GM19463 (cell line): Measurements from ENCODE around the gene THADA.

Source experiments
- ATAC-seq: cut with Tn5 transposase; IDR thresholded peaks from one replicate; pipeline ENCODE4 v1.9.1; 2021; ENCODE audit warnings: mild to moderate bottlenecking, moderate library complexity; ENCODE audit not compliant: unreplicated experiment

Gene THADA

DNA sequence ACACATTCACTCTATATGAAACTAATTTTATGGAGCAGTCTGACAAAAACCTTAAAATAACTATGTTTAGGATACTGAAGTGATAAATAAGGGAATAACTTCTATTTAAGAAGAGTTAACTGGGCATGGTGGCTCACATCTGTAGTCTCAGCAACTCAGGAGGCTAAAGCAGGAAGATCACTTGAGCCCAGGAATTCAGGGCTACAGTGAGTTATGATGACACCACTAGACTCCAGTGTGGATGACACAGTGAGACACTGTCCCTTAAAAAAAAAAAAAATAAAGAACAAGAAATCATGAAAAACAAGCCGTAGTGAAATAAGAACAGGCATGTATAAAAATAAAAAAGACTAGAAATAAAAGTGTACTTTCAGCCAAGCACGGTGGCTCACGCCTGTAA is 82.0 kb downstream of the THADA start:
- no peak for ATAC-seq

GRCh38 chr2:43513216-43513615 is 82.6 kb downstream of the THADA start:
- ATAC-seq, result peak; percentile 71

- ATAC-seq, result no peak
Measured at GRCh38 chr2:43511199-43511598, 84.6 kb downstream of the THADA start.

DNA sequence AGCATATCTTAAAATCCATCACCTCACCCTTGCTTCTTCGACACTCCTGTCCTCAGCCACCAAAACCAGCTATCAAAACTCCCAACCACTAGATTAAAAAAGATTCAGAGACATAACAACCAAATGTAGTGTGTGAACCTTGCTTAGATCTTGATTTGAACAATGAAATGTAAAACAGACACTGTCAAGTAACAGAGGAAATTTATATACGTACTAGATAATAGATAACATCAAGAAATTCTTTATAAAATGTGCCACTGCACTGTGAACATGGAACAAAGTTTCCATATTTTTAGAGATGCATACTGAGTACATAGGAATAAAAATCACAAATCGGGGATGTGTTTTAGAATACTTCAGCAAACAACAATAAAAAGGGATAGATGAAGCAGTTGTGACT is 86.0 kb downstream of the THADA start:
- ATAC-seq, result no peak

GRCh38 chr2:43508209-43508608 is 87.6 kb downstream of the THADA start:
- ATAC-seq, result no peak

DNA sequence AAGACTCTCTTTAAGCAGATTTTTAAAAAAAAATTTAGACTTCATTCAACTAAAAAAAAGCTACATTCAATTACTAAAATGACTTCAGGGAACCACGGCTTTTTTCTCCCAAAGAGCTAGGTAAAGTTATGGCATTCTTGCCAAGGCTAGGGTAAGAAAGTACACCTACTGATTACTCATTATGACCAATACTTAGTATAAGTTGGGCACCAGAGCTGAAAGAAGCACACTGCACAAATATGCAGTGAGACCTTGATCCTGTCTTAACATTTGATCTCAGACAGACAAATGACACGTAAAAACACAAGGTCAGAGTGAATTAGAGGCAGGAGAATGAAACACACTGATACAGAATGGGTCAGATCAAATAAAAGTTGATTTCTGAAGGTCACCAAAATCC is 88.7 kb downstream of the THADA start:
- no peak for ATAC-seq

DNA sequence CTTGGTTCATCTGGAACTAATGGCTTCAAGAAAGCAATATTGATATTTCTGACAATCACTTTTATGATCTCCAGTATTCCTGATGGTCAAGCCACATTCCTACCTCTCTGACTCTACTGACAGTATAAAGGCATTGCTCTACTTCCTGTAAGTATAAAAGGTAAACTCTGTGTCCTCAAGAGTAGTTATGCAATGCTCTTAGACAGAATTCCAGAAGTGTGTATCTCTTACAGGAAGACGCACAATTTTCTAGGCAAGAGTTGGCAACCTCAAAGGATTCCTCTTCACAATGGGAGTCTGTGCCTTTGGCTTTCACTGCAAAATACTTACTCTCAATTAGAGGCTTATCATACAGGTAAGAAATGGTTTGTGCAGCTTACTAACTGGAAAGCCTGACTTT is 100.1 kb downstream of the THADA start:
- ATAC-seq, result no peak

DNA sequence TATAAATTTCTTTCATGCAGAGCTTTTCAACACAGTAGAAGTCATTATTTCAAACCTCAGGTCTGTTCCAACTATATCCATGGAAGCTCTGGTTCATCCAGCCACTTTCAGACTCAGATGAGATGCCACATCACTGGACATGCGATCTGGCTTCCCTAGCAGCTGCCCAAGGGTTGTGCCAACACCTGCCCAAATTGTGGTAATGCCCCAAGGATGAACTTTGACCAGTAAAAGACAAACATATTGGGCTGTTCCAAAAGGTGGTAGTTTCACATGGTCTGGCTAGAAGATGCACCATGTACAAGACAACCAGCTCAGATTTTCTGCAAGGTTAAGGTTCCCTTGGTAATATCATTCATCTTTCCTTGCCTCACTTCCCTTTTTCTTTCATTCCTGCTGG is 101.9 kb downstream of the THADA start:
- ATAC-seq, result no peak

DNA sequence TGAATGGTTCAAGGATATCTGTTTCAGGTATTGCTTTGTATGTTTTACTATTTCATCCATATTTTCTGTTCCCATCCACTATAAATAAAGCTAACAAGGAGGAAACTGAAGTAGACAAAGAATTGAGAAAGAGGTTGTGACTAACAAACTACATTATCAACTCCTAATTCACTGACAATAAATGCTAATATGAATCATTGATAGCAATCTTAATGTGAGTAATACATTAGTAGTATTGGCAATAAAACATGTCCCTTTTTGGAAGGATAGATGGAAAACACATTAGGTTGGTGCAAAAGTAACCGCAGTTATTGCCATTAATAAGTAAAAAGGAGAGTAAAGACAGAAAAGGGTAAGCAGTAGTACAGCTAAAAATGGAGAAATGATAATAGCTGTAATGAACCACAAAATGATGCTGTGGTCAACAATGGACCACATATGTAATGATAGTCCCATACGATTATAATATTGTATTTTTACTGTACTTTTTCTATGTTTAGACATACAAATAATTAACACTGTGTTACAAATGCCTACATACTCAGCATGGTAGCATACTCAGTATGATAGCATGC is 104.7 kb downstream of the THADA start:
- ATAC-seq, result no peak

GRCh38 chr2:43490252-43490786 is 105.5 kb downstream of the THADA start:
- no peak for ATAC-seq

- no peak for ATAC-seq
Measured at GRCh38 chr2:43488737-43489136, 107.1 kb downstream of the THADA start.

DNA sequence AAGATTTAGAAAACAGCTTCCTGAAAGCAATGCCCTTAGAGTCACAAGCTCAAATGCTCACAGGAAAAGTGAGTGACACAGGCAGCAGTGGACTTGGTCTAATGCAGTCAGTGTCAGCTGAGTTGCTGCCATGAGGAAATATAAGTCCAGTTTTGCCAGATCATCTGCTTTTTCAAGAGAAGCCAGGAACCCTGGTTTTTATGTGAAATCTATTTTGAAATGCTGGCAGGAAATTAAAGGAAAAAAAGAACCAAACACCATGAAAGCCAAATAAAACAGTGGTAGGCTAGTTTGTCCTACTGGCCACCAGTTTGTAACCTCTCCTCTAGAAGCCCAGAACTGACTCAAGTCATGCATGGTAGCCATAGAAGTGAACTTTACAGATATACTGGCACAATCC is 109.2 kb downstream of the THADA start:
- no peak for ATAC-seq

DNA sequence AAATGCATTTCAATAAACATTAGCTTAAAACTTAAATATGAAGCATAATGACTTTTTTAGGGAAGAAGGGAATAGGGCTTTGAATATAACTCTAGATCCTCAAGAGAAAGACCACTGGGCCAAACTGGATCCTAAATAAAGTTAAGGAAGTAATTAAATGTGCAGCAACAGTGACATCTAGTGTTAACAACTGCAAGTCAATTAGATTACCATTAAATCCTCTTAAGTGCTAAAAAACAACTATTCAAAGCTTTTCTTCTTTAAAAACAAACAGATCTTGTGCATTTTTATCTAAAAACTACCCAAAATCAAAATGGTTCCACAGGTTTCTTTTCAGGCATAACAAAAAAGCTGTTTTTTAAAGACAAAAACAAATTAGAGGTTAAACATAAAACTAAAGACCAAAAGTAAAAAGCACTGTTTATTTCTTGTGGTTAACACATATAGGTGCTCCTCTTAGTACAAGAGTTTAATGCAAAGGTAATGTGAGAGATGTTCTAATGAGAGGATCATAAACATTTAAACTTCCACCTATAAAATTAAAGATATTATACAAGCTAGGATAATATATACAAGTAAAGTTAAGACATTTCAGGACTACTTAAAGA is 111.4 kb downstream of the THADA start:
- no peak for ATAC-seq

- peak; percentile 74 for ATAC-seq
Measured at GRCh38 chr2:43482961-43483360, 112.9 kb downstream of the THADA start.

DNA sequence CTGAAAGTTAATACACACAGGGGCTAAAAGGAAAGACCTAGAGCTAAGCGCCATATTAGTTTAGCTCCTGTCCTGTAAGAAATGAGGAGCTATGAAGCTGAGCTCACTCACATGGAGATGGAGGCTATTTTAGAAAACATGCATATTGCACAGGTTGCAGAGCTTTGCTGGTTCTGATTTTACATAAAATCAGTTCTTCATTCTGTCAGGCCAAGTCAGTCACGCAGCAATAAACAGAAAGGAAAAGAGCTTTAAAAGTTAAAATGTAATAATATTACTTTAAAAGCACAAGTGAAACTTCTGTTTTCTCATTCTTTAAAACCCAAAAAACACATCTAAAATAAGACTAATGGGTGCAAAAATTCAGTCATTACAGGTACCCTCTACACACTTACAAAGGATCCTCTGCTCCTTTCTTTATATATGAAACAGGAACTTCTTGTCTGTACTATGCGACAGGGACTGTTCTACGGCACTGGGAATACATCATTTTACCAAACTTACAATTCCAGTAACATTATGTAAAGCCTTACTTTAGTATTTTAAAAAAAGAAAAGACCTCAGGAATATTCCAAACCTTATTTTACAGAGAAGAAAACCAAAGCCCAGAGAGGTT is 113.8 kb downstream of the THADA start:
- ATAC-seq, result peak; percentile 36

- ATAC-seq, result no peak
Measured at GRCh38 chr2:43480874-43481273, 115.0 kb downstream of the THADA start.

GRCh38 chr2:43478412-43479086 is 117.3 kb downstream of the THADA start:
- no peak for ATAC-seq

- no peak for ATAC-seq
Measured at GRCh38 chr2:43475922-43476321, 119.9 kb downstream of the THADA start.

- no peak for ATAC-seq
Measured at GRCh38 chr2:43475137-43475846, 120.5 kb downstream of the THADA start.

DNA sequence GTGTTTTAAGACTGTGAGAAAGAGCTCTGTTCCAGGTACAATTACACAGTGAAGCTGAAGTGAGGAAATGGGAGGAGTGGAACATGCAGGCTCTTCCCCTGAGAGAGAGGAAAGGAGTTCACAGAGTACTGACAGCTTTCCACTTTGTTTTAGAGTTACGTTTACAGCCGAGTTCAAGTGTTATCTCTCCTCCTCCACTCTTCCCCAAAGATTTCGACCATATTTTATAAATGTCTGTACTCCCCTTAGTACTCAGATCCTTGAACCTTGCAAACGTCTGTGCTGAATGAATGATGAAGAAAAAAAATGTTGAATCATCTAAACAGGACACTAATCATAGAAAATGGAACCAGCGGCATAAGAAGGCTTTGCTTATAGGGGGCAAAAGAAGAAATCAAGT is 121.6 kb downstream of the THADA start:
- no peak for ATAC-seq

- ATAC-seq, result no peak
Measured at GRCh38 chr2:43473767-43474166, 122.1 kb downstream of the THADA start.
